ENCODE measurements around the gene TRIM9.

The TRIM9 gene

DNA sequence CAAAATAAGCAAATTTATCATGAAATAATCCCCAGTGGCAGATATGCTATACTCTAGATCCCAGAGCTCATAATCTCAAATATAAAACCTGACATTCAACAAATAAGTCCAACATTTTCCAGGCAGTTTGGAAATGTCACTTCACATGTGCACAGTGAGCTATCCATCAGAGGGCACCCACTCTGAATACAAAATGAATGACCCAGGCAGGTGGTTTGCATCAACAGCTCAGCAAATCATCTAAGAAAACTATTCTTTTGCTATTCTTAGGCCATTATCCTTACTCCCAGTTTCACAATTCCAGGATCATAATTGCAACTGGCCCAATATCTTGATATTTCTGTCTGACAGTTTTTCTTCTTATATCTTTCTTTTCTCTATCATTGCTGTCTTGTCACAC is 38.5 kb downstream of the TRIM9 start:
- no peak for DNase-seq (ENCODE audit: low read depth)

DNA sequence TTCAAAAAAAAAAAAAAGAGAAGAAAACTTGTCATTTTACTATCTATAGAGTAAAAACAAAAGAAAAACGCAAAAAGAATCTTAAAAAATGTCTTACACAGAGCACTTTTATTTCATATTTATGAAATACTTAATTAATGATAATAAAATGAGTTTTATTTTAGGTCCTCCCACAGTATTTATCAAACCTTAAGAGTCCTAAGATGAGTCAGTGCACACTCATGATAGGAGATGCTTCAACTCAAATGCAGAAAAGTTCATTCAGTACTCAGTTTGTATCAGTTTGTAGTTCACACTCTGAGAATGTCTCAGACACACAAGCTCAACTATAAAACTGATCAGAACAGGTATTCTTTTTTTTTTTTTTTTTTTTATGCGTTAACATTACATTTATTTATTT is 41.7 kb downstream of the TRIM9 start:
- no peak for DNase-seq (ENCODE audit: low read depth)

DNA sequence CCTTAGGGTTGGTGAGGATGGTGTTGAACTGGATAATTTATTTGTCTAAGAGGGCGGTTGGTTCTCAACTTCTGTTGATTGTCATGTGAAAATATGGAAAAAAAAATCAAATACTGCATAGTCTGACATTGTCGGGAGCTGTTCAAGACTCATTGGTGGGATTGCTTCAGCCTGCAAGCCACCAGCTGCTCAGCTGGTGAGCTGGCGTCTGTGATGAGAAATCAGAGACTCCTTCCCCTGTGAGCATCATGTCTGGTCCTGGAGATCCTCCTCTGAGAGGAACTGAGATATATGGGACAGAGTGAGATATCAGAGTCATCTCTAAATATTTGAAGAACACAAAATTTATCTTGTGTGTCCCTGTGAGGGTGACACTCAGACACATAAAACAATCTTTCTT is 49.9 kb downstream of the TRIM9 start:
- no peak for DNase-seq (ENCODE audit: low read depth)

DNA sequence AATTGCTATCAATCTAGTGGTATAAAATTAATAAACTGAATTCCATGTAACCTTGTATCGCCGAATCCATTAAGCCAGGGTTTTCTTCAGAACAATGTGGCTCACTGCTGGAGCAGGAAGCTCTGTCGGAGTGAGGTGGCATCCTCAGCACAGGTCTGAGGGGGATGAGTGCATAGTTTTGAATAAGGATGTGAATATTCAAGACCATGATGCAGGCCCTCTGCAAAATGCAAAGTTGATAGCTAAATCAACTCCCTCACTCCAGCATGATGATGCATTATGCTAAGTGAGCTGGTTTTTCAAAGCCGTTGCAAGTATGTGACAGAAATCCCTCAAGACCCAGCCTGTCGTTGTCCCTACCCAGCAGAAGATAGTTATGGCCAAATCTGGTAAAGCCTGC is 53.0 kb downstream of the TRIM9 start:
- DNase-seq (ENCODE audit: low read depth), result no peak

DNA sequence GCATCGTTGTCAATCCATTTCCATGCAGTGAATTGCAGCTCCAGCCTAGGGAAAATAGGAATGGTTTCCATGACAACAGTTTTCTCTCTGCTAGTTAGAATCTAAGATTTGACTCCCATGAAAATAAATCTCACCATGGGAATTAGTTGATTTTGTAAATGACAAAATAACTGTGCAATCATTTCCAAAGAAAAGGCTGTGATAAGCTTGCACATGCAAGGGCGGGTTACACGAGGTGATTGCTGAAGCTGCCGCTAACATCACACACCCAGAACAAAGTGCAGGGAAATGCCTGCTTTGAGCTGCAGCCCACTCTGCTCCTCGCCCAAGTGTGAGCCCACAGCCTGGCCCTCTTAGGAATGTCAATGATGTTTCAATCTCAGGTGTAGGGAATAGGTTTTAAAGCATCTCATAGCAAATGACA is 53.8 kb downstream of the TRIM9 start:
- DNase-seq (ENCODE audit: low read depth), result no peak

DNA sequence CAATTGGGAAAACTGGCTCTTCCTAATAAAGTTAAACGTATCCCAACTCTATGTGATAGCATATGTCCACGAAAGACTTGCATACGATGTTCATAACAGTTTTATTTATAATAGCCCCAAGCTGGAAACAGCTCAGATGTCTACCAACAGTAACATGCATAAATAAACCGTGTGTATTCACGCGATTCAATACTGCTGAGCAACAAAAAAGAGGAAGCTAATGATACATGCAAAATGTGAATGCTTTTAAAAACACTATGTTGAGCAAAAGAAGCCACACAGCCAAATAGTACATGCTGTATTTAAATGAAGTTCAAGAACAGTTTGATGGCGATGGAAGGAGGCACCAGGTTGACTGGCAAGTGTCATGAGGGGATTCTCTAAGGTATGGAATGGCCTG is 55.7 kb downstream of the TRIM9 start:
- no peak for DNase-seq (ENCODE audit: low read depth)

DNA sequence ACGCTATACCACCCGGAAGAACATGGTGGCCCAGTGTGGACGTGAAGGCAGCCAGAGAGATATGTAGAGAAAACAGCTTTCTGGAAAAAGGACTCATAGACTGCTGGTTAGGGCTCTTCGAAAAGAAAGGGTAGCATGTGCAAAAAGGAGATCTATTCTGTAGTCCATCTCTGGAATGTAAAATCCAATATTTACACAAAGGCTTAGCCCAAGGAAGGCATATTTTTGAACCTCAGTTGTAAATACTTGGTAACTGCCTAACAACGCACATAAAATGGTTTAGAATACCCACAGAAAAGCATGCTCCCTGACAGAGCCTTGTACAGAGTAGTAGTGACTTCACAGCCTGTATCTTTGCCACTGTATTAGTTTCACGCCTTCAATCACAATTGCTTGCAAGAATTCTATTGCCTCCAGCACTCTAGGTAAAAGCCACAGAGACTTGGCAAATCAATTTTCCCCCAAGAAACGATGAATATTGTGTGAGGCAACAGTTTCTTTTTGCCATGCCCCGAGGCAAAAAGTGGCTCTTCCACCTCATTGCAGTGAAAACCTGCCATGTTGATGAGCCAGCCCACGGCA is 59.2 kb downstream of the TRIM9 start:
- DNase-seq (ENCODE audit: low read depth), result no peak

DNA sequence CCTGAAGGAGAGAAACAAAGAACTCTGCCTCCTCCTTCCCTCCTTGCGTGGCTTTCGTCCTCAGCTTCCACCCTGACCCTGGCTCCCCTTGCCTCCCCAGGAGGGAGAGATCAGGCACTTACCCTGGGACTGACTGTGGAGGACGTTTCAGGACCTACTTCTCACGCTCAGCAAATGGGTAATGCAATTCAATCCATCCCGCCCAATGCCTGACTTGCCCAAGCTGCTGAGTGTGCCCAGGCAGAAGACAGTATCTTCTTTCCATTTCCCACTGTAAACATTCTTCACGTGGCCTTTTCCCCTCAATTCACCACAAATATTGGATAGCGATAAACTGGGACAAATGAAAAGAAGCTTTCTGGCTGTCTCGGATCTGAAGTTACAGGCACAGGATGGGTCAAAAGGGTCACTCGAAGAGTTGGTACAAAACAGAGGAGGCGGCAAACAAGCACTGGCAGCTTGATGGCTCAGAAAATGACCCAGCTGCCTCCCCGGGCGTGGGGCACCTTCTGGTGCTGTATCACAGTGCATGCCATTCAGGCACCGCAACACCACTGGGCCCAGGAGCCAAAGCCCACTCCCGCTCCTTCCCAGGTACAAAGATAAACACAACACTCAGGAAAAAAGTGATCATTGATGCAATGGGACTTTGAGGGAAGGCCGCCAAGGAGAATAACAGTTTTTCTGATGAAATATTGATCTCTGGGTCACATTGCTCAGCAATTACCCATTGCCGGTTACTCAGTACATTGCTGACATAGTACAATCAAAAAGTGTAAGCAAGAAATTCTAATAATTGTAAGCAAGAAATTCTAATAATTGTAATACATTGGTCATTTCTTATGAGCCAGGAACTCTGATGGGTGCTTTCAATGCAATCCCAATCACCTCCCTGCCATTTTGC is 65.8 kb downstream of the TRIM9 start:
- DNase-seq (ENCODE audit: low read depth), result no peak

DNA sequence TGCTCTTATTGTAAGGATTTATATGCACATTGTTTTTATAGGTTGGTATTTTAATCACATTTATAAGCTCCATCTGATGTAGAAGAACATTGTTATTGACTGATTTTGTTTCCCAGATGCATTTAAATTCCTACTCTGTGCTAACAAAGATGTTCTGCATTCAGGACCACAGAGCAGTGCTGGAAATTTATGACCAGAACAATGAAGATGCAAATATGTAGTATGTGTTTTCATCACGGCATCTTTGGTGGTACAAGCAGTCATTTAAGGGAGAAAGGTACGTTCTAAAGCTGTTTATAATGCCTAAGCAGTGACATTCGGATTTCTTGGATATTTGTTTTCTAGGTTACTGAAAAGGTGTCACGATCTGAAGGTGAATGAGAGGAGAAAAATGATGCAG is 66.5 kb downstream of the TRIM9 start:
- DNase-seq (ENCODE audit: low read depth), result no peak

DNA sequence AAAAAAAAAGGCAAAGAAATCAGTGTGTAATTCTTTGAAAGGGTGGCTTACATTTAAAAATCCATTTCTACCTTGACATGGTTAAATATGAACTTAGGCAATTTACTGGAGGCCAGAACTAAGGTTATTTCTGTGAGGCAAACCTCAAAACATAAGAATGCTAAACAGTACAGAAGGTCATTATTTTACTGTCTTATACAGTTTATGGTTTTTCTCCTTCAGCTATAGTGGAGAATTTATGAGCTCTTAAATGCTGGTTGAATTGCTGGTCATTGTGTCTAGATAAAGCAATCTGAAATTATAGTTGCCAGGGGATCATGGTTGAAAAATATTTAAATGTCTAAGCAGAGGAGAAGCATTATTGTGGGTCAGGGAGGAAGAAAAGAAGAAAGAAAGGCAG is 70.5 kb downstream of the TRIM9 start:
- DNase-seq (ENCODE audit: low read depth), result no peak

DNA sequence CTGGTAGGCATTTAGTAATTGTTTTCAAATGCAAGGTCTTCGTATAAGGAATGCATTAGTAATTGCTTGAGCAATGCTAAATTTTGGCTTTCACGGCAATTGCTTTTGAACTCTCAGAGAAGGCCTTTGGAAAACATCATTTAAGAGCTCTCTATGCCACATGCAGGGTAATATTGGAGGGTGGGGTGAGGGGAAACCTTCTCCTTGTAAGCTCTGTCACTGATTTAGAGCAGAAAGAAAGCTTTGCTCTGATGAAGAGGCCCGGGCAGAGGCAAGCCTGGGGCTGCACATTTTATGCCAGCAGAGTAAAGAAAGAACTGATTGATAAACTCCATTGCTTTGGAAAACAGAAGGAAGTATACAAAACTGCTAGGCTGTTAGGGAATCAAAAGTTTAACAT is 70.9 kb downstream of the TRIM9 start:
- no peak for DNase-seq (ENCODE audit: low read depth)

DNA sequence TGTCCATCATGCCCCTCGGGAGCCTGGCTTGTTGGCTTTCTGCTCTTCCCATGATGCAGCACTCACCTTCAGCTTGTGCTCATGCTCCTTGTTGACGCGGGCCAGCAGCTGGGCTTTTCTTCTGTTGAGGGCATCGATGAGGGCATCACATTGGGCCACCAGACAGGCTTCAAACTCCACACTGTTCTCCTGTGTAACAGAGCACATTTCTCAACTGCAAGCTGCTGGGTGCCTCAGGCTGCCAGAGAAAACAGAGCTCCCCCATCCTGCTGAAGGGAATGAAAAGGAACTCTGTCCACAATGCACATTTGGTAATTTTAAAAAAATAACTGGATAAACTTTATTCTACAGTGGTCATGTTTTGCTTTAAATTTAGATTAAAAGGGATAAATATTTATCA is 72.1 kb downstream of the TRIM9 start:
- no peak for DNase-seq (ENCODE audit: low read depth)

DNA sequence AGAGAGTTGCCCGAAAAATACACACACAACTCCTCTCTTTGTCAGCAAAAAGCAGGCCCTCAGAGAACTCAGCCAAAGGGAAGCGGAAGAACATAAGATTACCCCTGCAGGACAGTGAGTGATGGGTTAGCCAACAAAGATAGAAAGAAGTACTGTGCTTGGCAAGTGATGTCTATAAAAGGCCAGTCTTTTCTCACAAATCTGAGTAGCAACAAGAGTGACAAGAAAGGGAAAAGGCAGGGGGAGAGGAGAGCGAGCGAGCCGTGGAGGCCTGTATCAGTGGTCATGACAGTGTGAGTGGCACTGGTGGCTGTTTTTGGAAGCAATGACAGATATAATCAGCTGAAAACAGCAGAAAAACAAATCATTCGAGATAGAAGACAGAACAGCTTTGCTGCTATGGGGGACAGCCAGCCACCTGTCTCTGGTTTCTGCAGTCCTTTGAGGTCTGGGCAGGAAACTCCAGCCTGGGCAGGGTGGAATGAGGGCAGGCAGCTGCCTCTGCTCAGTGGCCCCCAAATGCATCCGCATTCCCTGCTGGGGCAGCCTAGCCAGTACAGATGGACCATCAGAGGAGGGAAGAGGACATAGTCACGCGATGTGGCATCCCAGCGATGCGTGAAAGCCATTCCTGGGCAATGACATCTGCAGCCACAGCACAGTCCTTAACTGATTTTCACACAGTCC is 74.7 kb downstream of the TRIM9 start:
- no peak for DNase-seq (ENCODE audit: low read depth)

DNA sequence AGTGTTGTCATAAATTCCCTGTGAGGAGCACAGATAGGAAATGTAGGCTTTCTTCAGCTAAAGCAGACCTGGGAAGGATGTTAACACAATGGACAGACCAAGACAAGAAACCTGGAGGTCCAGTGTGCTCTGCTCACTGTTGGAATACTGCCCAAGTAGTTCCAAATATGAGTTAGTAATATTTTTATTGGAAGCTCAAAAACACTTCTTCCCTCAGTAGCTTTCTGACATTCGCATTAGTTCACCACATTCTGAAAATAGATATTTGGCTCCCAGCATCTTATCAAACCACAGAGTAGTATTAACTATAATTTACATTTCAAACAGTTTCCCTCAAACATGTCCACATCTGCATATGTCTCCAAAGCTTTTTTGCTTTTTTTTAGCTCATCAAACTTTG is 75.8 kb downstream of the TRIM9 start:
- no peak for DNase-seq (ENCODE audit: low read depth)

DNA sequence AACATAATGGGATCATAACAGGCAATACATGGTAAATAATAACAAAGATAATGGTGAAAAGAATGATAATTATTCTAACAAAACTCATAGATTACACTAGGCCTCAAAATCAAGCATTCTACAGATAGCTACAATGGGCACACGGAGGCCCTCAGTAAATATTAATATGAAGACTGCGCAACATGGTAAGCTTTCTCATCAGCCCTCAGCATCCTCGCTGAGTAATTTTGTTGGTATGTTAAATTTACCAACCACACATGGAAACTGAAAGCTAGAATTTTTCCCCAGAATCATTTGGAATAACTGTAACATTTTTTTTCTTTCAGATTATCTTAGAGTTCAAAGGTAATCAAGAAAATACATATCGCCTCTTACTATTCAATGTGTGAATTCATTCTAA is 76.4 kb downstream of the TRIM9 start:
- DNase-seq (ENCODE audit: low read depth), result no peak

DNA sequence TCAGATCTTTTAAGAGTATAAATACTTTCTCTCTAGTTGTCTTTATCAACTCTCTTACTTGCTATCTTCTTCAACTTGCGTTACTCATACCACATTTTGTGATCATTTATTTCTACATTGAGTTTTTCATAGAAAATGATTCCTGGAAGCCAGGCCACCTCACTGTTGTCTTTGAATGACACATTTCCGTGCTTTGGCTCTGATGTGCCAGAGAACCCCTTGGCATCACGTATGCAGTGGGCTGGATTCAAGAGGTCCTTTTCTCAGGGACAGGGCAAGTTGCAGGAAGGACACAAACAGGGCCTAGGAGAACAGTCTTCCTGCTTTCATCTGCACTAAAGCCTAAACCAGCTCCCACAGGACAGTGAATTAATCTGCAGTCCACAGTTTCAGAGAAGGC is 80.3 kb downstream of the TRIM9 start:
- no peak for DNase-seq (ENCODE audit: low read depth)

DNA sequence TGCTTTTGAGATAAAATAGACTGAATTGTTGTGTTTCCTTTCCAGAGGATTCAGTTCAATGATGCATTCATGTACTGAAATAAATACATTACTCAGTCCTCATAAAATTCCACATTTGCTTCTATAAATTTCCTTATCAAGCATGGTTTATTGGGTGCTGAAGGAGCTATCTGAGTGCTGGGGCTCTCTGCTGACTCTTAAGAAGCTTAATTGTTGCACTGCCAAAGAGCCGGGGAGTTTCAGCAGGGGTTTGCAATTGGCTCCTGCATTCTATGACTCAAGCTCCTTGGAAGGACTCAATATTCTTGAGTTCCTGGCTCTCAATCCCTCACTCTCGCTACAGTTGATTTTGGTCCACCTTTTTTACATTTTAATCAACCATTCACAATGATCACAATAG is 80.8 kb downstream of the TRIM9 start:
- DNase-seq (ENCODE audit: low read depth), result no peak

DNA sequence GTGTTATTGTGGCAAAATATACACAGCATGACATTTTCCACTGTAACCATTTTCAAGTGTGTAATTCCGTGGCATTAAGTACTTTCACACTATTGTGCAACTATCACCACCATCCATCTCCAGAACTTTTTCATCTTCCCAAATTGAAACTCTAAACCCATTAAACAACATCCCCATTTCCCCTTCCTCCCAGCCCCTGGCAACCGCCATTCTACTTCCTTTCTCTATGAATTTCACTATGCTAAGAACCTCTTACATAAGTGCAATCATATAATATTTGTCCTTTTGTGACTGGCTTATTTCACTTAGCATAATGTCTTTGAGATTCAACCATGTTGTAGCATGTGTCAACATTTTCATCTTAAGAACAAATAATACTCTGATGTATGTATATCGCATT is 82.8 kb downstream of the TRIM9 start:
- no peak for DNase-seq (ENCODE audit: low read depth)

DNA sequence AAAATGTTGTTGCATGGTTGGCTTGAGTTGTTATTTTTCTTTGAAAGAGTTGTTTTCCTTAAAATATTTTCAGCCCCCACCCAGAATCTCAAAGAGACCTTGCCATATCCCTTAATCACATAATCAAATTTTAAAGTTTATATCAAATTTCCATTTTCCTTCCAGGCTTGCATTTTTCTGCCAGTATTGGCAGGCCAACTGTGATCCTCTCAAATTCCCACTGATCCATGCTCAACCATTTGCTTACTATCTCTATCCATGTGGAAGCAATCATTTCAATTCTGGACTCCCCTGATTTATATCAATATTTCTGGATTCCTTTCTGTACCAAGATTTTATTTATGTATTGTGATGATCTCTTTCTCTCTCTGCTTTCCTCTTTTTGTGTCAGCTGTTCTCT is 86.5 kb downstream of the TRIM9 start:
- DNase-seq (ENCODE audit: low read depth), result no peak

DNA sequence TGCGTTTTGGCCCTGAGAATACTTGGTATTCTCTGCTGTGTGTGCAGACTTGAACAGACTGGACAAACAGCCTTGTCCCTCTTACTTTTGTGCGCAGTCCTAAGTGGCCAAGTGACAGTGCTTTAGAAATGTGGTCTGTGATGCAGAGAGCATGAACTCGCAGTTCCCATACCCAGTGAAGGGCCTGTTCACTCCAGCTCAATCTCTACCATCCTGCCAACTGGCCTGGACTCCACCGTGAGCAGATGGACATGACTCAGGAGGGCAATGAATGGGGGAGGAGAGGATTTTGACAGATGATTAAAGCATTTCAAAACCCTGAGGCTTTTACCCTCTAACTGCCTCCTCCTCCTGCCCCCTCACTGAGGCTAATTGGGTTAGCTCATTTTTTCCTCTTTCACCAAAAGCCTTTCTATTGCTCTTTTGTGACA is 88.1 kb downstream of the TRIM9 start:
- DNase-seq (ENCODE audit: low read depth), result no peak

DNA sequence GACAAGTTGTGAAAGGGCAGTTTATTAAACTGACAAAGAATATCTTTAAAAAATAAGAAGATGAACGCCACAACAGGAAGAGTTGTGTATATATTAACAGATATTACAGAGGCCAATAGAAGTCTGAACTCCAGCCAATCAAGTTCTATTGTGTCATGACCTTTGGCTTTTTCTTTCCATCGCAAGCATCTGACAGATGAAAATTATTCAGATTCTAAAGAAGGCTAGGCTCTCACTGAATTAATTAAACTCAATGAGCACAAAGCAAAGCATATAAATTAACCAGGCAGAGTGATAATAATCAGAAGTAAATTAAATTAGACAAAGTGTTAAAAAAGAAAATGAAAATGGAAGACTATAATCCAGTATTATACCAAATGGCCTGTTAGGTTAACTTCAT is 88.6 kb downstream of the TRIM9 start:
- DNase-seq (ENCODE audit: low read depth), result no peak

DNA sequence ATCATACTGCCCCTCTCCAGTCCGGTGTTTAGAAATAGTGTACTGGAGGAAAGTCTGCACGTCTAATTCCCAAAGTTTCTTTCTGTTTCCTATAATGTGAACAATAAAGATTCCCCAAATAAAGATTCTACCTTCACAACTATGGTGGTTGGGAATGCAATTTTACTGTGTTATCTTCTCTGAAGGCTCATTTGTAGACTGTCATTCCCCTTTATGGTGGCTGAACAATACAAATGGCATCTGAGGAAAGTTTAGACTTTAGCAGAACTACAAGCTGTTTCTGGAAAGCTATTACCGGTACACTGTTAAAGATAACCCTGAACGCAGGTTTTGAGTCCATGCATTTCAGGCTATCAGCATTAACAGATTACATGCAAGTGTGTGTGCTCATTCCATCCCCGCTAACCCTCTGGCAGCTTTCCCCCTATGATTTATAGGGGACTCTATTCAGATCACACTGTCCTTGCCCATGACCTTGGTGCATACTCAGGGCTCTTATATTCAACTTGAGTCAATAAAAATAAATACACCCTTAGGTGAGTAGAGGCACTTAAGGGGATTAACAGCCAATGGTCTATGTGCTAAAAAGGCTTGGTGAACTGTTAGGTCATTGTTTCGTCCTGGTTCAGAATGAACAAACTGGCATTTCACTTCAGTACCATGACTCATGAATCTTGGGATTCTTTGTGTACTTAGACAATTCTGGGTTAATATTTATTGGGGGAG is 89.9 kb downstream of the TRIM9 start:
- no peak for DNase-seq (ENCODE audit: low read depth)

DNA sequence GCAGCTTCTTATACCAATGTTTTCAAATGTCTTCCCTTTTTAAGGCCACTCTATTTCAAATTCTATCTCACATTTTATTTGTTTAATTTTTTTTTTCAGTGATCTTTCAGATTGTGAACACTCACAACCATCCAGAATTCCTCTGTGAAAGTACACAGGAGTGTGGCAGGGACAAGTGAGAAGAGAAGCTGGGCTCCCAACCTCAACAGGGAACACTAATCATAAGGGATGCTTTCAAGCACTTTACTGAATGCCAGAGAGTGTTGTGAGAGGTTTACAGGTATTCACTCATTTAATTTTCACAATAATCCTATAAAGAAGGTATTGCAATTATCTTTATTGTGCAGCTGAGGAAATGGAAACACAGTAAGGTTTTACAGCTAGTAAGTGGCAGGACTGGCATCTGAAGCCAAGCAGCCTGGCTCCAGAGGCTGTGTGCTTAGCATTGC is 90.5 kb downstream of the TRIM9 start:
- DNase-seq (ENCODE audit: low read depth), result no peak
